ENCODE measurements around the gene REC8. TPM values are rescaled to one million over a fixed set of nuclear protein-coding genes. Genes with fewer than 3 reads are reported as not detected.
A peak's percentile ranks its signal among the peaks of the same experiment; 100 is the strongest.

Gene REC8
- total and polyA plus RNA-seq, 2 of the 4 experiments (the other 2 are of a cell fraction): 0.36 to 3.5 TPM

- Histone ChIP-seq H3K9ac (ENCODE audit: low read depth, low read length) (no peak overlapping the region), H2BK120ac (ENCODE audit: low read depth, low read length) (no peak overlapping the region), H4K20me1 (ENCODE audit: insufficient read depth, low read length) (no peaks in the 10 kb centered on the region), H4K91ac (ENCODE audit: insufficient read depth, low read depth, low read length) (no peak overlapping the region), H4K5ac (ENCODE audit: low read depth, low read length) (no peak overlapping the region), H2BK15ac (ENCODE audit: low read depth, low read length) (no peak overlapping the region), H4K8ac (ENCODE audit: low read depth in 2 of 2, low read length in 2 of 2) (0 out of 4 replicates have a peak overlapping the region, but pooled peaks of 1 of the 2 experiments have one; percentile 14), H2BK20ac (ENCODE audit: low read depth, low read length) (no peak overlapping the region), H3K4me1 (ENCODE audit: control insufficient read depth, insufficient read depth, low read length) (no peaks in the 10 kb centered on the region), H2AFZ (replicated peaks; ENCODE audit: low read length, poor library complexity) (no peak overlapping the region), H3K27me3 (ENCODE audit: control insufficient read depth, insufficient read depth, low read length) (no peaks in the 10 kb centered on the region), H3K4me3 (ENCODE audit: insufficient read depth, low read depth, low read length) (no peak overlapping the region), H3K23ac (ENCODE audit: low read depth, low read length) (no peak overlapping the region), H3K79me1 (ENCODE audit: low read depth in 1 of 2, low read length in 2 of 2) (no peaks in the 10 kb centered on the region), H2AK9ac (replicated peaks; ENCODE audit: low read depth, low read length, poor library complexity) (peak overlapping the region; percentile 57), H3K4me2 (ENCODE audit: low read depth, low read length) (no peak overlapping the region), H3K36me3 (ENCODE audit: control insufficient read depth, insufficient read depth, low read length) (peaks cover 30% of the 10 kb centered on the region), H3K9me3 (ENCODE audit: control insufficient read depth, insufficient read depth, low read length) (no peaks in the 10 kb centered on the region), H3K27ac (ENCODE audit: insufficient read depth, low read length) (no peak overlapping the region), H3K9me1 (ENCODE audit: insufficient read depth, low read length) (0 out of 2 replicates have a peak, but pooled peaks cover 3% of the 10 kb centered on the region), H3K4ac (ENCODE audit: low read depth, low read length) (no peak overlapping the region), H2BK5ac (ENCODE audit: low read depth, low read length, poor library complexity, severe bottlenecking) (no peak overlapping the region), H3K18ac (ENCODE audit: low read depth, low read length) (no peak overlapping the region), H3K56ac (ENCODE audit: extremely low read depth, insufficient read depth, low read length) (no peak overlapping the region), H2AK5ac (ENCODE audit: low read depth, low read length) (no peak overlapping the region), H3K14ac (replicated peaks; ENCODE audit: low read depth, low read length) (no peak overlapping the region)
- no TSS peak for BruUV-seq (replicated peaks)
- TF ChIP-seq, protein P1, sequence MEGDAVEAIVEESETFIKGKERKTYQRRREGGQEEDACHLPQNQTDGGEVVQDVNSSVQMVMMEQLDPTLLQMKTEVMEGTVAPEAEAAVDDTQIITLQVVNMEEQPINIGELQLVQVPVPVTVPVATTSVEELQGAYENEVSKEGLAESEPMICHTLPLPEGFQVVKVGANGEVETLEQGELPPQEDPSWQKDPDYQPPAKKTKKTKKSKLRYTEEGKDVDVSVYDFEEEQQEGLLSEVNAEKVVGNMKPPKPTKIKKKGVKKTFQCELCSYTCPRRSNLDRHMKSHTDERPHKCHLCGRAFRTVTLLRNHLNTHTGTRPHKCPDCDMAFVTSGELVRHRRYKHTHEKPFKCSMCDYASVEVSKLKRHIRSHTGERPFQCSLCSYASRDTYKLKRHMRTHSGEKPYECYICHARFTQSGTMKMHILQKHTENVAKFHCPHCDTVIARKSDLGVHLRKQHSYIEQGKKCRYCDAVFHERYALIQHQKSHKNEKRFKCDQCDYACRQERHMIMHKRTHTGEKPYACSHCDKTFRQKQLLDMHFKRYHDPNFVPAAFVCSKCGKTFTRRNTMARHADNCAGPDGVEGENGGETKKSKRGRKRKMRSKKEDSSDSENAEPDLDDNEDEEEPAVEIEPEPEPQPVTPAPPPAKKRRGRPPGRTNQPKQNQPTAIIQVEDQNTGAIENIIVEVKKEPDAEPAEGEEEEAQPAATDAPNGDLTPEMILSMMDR (conservative IDR thresholded peaks at IDR 0.05; ENCODE audit: low read depth, low read length): no peak
- TF ChIP-seq POLR2A (IDR thresholded peaks at IDR 0.05; ENCODE audit: low read depth, low read length): no peak
- no peak for TF ChIP-seq NFE2L2 (IDR thresholded peaks at IDR 0.05; ENCODE audit: low read depth, low read length)
- no peak for TF ChIP-seq RFX5 (IDR thresholded peaks at IDR 0.05; ENCODE audit: low read depth, low read length)
- no peak for TF ChIP-seq CHD1 (IDR thresholded peaks at IDR 0.05; ENCODE audit: low read depth, low read length)
- TF ChIP-seq MXI1 (IDR thresholded peaks at IDR 0.05; ENCODE audit: borderline replicate concordance, low read depth, low read length): no peak
- no peak for TF ChIP-seq MAFK (IDR thresholded peaks at IDR 0.05; ENCODE audit: low read depth, low read length)
- no peak for TF ChIP-seq CEBPB (IDR thresholded peaks at IDR 0.05; ENCODE audit: low read depth, low read length)
- TF ChIP-seq MAZ (IDR thresholded peaks at IDR 0.05; ENCODE audit: borderline replicate concordance, low read depth, low read length): no peak
- TF ChIP-seq RCOR1 (IDR thresholded peaks at IDR 0.05; ENCODE audit: insufficient replicate concordance, low read length): no peak
- TF ChIP-seq SMC3 (IDR thresholded peaks at IDR 0.05; ENCODE audit: low read depth, low read length): no peak
- TF ChIP-seq USF2 (IDR thresholded peaks at IDR 0.05; ENCODE audit: low read depth, low read length): no peak
- no peak for TF ChIP-seq RAD21 (IDR thresholded peaks at IDR 0.05; ENCODE audit: low read length)
- TF ChIP-seq FOS (IDR thresholded peaks at IDR 0.05; ENCODE audit: low read depth, low read length): no peak
- no peak for TF ChIP-seq ELK1 (IDR thresholded peaks at IDR 0.05; ENCODE audit: borderline replicate concordance, low read depth, low read length)
- ChIA-PET POLR2A (ENCODE audit: unreplicated experiment) (no interaction called here), CTCF (no interaction called here)
- intact Hi-C loops (cut with micrococcal nuclease): no loop called here
- ATAC-seq (ENCODE audit: low read depth): no peak
- dilution Hi-C loops (cut with HindIII; ENCODE audit: low sequenced_read_pairs, unreplicated experiment): no loop called here
- 55% methylated on average over 6 of the region's 30 CpGs; no CpG with 5 or more reads in 1 of the 2 experiments for WGBS, 2 experiments (ENCODE audit: extremely low coverage in 2 of 2, insufficient read length in 1 of 2)
- DNase-seq: no peak
- in situ Hi-C loops (cut with MboI; ENCODE audit: low sequenced_read_pairs): no loop called here
Measured at GRCh38 chr14:24172261-24172860, 481 bp downstream of the REC8 start.
